ENCODE data around the gene C11orf52.

Gene C11orf52

GRCh38 chr11:111954154-111954553 is 35.4 kb downstream of the C11orf52 start:
- Histone ChIP-seq H3K9ac (ENCODE audit: low read length) (no peak overlapping the region), H3K27me3 (replicated peaks; ENCODE audit: insufficient read depth, low read length) (no peaks in the 10 kb centered on the region), H3K36me3 (replicated peaks; ENCODE audit: insufficient read depth, low read length) (no peaks in the 10 kb centered on the region), H3K9me2 (replicated peaks; ENCODE audit: insufficient read depth, low read length) (no peaks in the 10 kb centered on the region), H3K27ac (ENCODE audit: low read length) (no peak overlapping the region), H3F3A (ENCODE audit: insufficient read depth, low read length) (no peaks in the 10 kb centered on the region), H2AFZ (ENCODE audit: low read length) (no peak overlapping the region), H3K4me1 (ENCODE audit: low read length) (peaks cover 9% of the 10 kb centered on the region), H3K4me3 (ENCODE audit: low read length) (no peak overlapping the region), H3K9me3 (replicated peaks; ENCODE audit: insufficient read depth, low read length) (no peaks in the 10 kb centered on the region), H4K20me1 (ENCODE audit: insufficient read depth, low read length) (no peaks in the 10 kb centered on the region), H3K4me2 (ENCODE audit: low read depth, low read length) (no peak overlapping the region), H3K79me2 (ENCODE audit: low read length) (no peaks in the 10 kb centered on the region)
- DNase-seq: no peak
- TF ChIP-seq EZH2 (optimal IDR thresholded peaks at IDR 0.05; ENCODE audit: low read depth, low read length) (no peak), EZH2phosphoT487 (IDR thresholded peaks at IDR 0.05; ENCODE audit: low read length) (no peak), CTCF (IDR thresholded peaks at IDR 0.05; ENCODE audit: low read length) (no peak)

GRCh38 chr11:111957663-111958444 is 39.1 kb downstream of the C11orf52 start:
- no peaks in the 10 kb centered on the region for H3F3A ChIP-seq (ENCODE audit: insufficient read depth, low read length)
- no peaks in the 10 kb centered on the region for H3K4me1 ChIP-seq (ENCODE audit: low read length)
- no peak overlapping the region for H2AFZ ChIP-seq (ENCODE audit: low read length)
- H3K79me2 ChIP-seq (ENCODE audit: low read length): no peaks in the 10 kb centered on the region
- no peaks in the 10 kb centered on the region for H3K9me3 ChIP-seq (replicated peaks; ENCODE audit: insufficient read depth, low read length)
- H3K4me3 ChIP-seq (ENCODE audit: low read length): no peak overlapping the region
- TF ChIP-seq EZH2 (optimal IDR thresholded peaks at IDR 0.05; ENCODE audit: low read depth, low read length) (no peak), CTCF (IDR thresholded peaks at IDR 0.05; ENCODE audit: low read length) (no peak), EZH2phosphoT487 (IDR thresholded peaks at IDR 0.05; ENCODE audit: low read length) (no peak)
- H4K20me1 ChIP-seq (ENCODE audit: insufficient read depth, low read length): no peaks in the 10 kb centered on the region
- H3K27ac ChIP-seq (ENCODE audit: low read length): no peak overlapping the region
- H3K9ac ChIP-seq (ENCODE audit: low read length): no peak overlapping the region
- no peak overlapping the region for H3K4me2 ChIP-seq (ENCODE audit: low read depth, low read length)
- no peaks in the 10 kb centered on the region for H3K9me2 ChIP-seq (replicated peaks; ENCODE audit: insufficient read depth, low read length)
- H3K27me3 ChIP-seq (replicated peaks; ENCODE audit: insufficient read depth, low read length): no peaks in the 10 kb centered on the region
- H3K36me3 ChIP-seq (replicated peaks; ENCODE audit: insufficient read depth, low read length): no peaks in the 10 kb centered on the region
- no peak for DNase-seq

GRCh38 chr11:111960916-111961315 is 42.2 kb downstream of the C11orf52 start:
- no peaks in the 10 kb centered on the region for H4K20me1 ChIP-seq (ENCODE audit: insufficient read depth, low read length)
- H3K4me3 ChIP-seq (ENCODE audit: low read length): no peak overlapping the region
- TF ChIP-seq EZH2 (optimal IDR thresholded peaks at IDR 0.05; ENCODE audit: low read depth, low read length): no peak
- TF ChIP-seq EZH2phosphoT487 (IDR thresholded peaks at IDR 0.05; ENCODE audit: low read length): no peak
- TF ChIP-seq CTCF (IDR thresholded peaks at IDR 0.05; ENCODE audit: low read length): no peak
- H3K9me2 ChIP-seq (replicated peaks; ENCODE audit: insufficient read depth, low read length): no peaks in the 10 kb centered on the region
- no peak for DNase-seq
- H3K36me3 ChIP-seq (replicated peaks; ENCODE audit: insufficient read depth, low read length): no peaks in the 10 kb centered on the region
- H3K4me1 ChIP-seq (ENCODE audit: low read length): no peaks in the 10 kb centered on the region
- no peaks in the 10 kb centered on the region for H3F3A ChIP-seq (ENCODE audit: insufficient read depth, low read length)
- no peaks in the 10 kb centered on the region for H3K9me3 ChIP-seq (replicated peaks; ENCODE audit: insufficient read depth, low read length)
- H3K4me2 ChIP-seq (ENCODE audit: low read depth, low read length): no peak overlapping the region
- H3K9ac ChIP-seq (ENCODE audit: low read length): no peak overlapping the region
- H2AFZ ChIP-seq (ENCODE audit: low read length): no peak overlapping the region
- no peak overlapping the region for H3K27ac ChIP-seq (ENCODE audit: low read length)
- no peaks in the 10 kb centered on the region for H3K27me3 ChIP-seq (replicated peaks; ENCODE audit: insufficient read depth, low read length)
- H3K79me2 ChIP-seq (ENCODE audit: low read length): no peaks in the 10 kb centered on the region

All from MM.1S (cell line).